ENCODE data around the gene SLC5A5.

GRCh38 chr19:17871878-17872250, at the start of gene SLC5A5:
- TF ChIP-seq CTCF (IDR thresholded peaks at IDR 0.05 in 4 of 5, conservative IDR thresholded peaks at IDR 0.05 in 1 of 5) (no peak), POLR2A (IDR thresholded peaks at IDR 0.05) (no peak)
